Mammary epithelial cell (primary cell): ENCODE data around the gene FBXO39.
"Not testable (repeated sequence)": the region's sequence is repeated elsewhere in the genome, so short reads cannot be mapped to it uniquely, and the experiment has no call there.

Source experiments
- EZH2 ChIP-seq: IDR thresholded peaks from 2 replicates; pipeline ENCODE4 v1.6.1; 2012; ENCODE audit warnings: low read length, inconsistent platforms, borderline replicate concordance
- TF ChIP-seq, protein P1 (sequence below), 2 donors: IDR thresholded peaks in 1 of 2; conservative IDR thresholded peaks in 1 of 2; 2 replicates each; pipeline ENCODE4 v1.5.1; 2011 to 2012; ENCODE audit warnings: inconsistent platforms in 2 of 2, low read length in 2 of 2, mild to moderate bottlenecking in 2 of 2, control low read depth in 1 of 2, low read depth in 1 of 2; ENCODE audit not compliant: insufficient read depth in 1 of 2; ENCODE audit errors: extremely low read depth in 1 of 2

DNA sequence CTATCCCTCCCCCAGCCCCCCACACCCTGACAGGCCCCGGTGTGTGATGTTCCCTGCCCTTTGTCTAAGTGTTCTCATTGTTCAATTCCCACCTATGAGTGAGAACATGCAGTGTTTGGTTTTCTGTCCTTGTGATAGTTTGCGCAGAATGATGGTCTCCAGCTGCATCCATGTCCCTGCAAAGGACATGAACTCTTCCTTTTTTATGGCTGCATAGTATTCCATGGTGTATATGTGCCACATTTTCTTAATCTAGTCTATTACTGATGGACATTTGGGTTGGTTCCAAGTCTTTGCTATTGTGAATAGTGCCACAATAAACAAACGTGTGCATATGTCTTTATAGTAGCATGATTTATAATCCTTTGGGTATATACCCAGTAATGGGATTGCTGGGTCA, 40.4 kb downstream of the FBXO39 start:
- TF ChIP-seq, protein P1, sequence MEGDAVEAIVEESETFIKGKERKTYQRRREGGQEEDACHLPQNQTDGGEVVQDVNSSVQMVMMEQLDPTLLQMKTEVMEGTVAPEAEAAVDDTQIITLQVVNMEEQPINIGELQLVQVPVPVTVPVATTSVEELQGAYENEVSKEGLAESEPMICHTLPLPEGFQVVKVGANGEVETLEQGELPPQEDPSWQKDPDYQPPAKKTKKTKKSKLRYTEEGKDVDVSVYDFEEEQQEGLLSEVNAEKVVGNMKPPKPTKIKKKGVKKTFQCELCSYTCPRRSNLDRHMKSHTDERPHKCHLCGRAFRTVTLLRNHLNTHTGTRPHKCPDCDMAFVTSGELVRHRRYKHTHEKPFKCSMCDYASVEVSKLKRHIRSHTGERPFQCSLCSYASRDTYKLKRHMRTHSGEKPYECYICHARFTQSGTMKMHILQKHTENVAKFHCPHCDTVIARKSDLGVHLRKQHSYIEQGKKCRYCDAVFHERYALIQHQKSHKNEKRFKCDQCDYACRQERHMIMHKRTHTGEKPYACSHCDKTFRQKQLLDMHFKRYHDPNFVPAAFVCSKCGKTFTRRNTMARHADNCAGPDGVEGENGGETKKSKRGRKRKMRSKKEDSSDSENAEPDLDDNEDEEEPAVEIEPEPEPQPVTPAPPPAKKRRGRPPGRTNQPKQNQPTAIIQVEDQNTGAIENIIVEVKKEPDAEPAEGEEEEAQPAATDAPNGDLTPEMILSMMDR (conservative IDR thresholded peaks at IDR 0.05 in 1 of 2, IDR thresholded peaks at IDR 0.05 in 1 of 2; ENCODE audit: extremely low read depth in 1 of 2, insufficient read depth in 1 of 2, low read depth in 1 of 2, low read length in 2 of 2): not testable (repeated sequence)
- TF ChIP-seq EZH2: not testable (repeated sequence)
